Renal cortex interstitium (tissue), 15 donors: Measurements from ENCODE around the gene ANKDD1A. TPM values are rescaled to one million over a fixed set of nuclear protein-coding genes. Genes with fewer than 3 reads are reported as not detected.
A peak's percentile ranks its signal among the peaks of the same experiment; 100 is the strongest.

Source experiments
- DNase-seq, 11 donors: peaks; one replicate each; pipeline ENCODE4 v3.0.0-alpha.2; 2013; ENCODE audit warnings: low read depth in 9 of 11, low spot score in 4 of 11; ENCODE audit errors: extremely low read depth in 1 of 11
- long read RNA-seq, 16 experiments: transcript quantifications; one replicate each; lab custom pipeline, GENCODE V29; 2026
- polyA plus RNA-seq, 3 donors: library from polyadenylated mRNA; unstranded; fragments of 120-200 nt; gene quantifications; one replicate each; pipeline ENCODE4 v1.2.1, GENCODE V29; 2013; ENCODE audit not compliant: insufficient read length in 3 of 3

ANKDD1A gene
- 1 to 10 TPM; 5.3 to 8.5 (median 6.0) TPM for polyA plus RNA-seq
- long read RNA-seq, donor 1, partial matches to known transcripts, result 56 of 56 reads
- long read RNA-seq, donor 1, other reads (novel, unspliced or antisense), result 0 of 56 reads
- long read RNA-seq, donor 2, partial matches to known transcripts, result 15 of 43 reads
- long read RNA-seq, donor 2, other reads (novel, unspliced or antisense), result 28 of 43 reads
- long read RNA-seq, donor 3, partial matches to known transcripts, result 103 of 103 reads
- long read RNA-seq, donor 3, other reads (novel, unspliced or antisense), result 0 of 103 reads
- long read RNA-seq, donor 4, partial matches to known transcripts, result 168 of 183 reads
- long read RNA-seq, donor 4, other reads (novel, unspliced or antisense), result 15 of 183 reads
- long read RNA-seq, donor 5, result 0 reads
- long read RNA-seq, donor 6, partial matches to known transcripts, result 68 of 95 reads
- long read RNA-seq, donor 6, other reads (novel, unspliced or antisense), result 27 of 95 reads
- long read RNA-seq, donor 7, partial matches to known transcripts, result 81 of 88 reads
- long read RNA-seq, donor 7, other reads (novel, unspliced or antisense), result 6 of 88 reads
- long read RNA-seq, donor 8, result 0 reads
- long read RNA-seq, donor 9, partial matches to known transcripts, result 46 of 46 reads
- long read RNA-seq, donor 9, other reads (novel, unspliced or antisense), result 0 of 46 reads
- long read RNA-seq, donor 10, partial matches to known transcripts, result 57 of 57 reads
- long read RNA-seq, donor 10, other reads (novel, unspliced or antisense), result 0 of 57 reads
- long read RNA-seq, donor 11, partial matches to known transcripts, result 39 of 39 reads
- long read RNA-seq, donor 11, other reads (novel, unspliced or antisense), result 0 of 39 reads
- long read RNA-seq, donor 12, partial matches to known transcripts, result 44 of 44 reads
- long read RNA-seq, donor 12, other reads (novel, unspliced or antisense), result 0 of 44 reads
- long read RNA-seq, donor 13, result 0 reads
- long read RNA-seq, donor 14, partial matches to known transcripts, result 172 of 172 reads
- long read RNA-seq, donor 14, other reads (novel, unspliced or antisense), result 0 of 172 reads
- long read RNA-seq, donor 15, partial matches to known transcripts, result 27 of 27 reads
- long read RNA-seq, donor 15, other reads (novel, unspliced or antisense), result 0 of 27 reads
- long read RNA-seq, donor 16, partial matches to known transcripts, result 305 of 325 reads
- long read RNA-seq, donor 16, other reads (novel, unspliced or antisense), result 20 of 325 reads

- DNase-seq, result peak in 4 of 11 donors; percentile 41 to 66 (median 54)
Measured at GRCh38 chr15:64911311-64912186, at the start of gene ANKDD1A. Gene ANKDD1A, plus strand, starts transcription at chr15:64911902. Its CDS starts 29 bp downstream, at chr15:64911931.

- DNase-seq, result no peak
Measured at GRCh38 chr15:64861960-64862359, 49.7 kb upstream of the ANKDD1A start.

GRCh38 chr15:64862408-64862807 lies 49.3 kb upstream of the ANKDD1A start:
- no peak for DNase-seq

GRCh38 chr15:64864068-64864467 lies 47.6 kb upstream of the ANKDD1A start:
- DNase-seq, result no peak

- no peak for DNase-seq
Measured at GRCh38 chr15:64865126-64865997, 46.3 kb upstream of the ANKDD1A start.

GRCh38 chr15:64865998-64866520 lies 45.6 kb upstream of the ANKDD1A start:
- no peak for DNase-seq

- no peak for DNase-seq
Measured at GRCh38 chr15:64869501-64869900, 42.2 kb upstream of the ANKDD1A start.

GRCh38 chr15:64870353-64870752 lies 41.3 kb upstream of the ANKDD1A start:
- DNase-seq, result no peak

GRCh38 chr15:64875641-64876223 lies 36.0 kb upstream of the ANKDD1A start:
- DNase-seq, result no peak

- DNase-seq, result no peak
Measured at GRCh38 chr15:64877435-64877834, 34.3 kb upstream of the ANKDD1A start.

- no peak for DNase-seq
Measured at GRCh38 chr15:64878705-64879104, 33.0 kb upstream of the ANKDD1A start.

- no peak for DNase-seq
Measured at GRCh38 chr15:64883100-64883581, 28.6 kb upstream of the ANKDD1A start.

- no peak for DNase-seq
Measured at GRCh38 chr15:64883997-64884511, 27.6 kb upstream of the ANKDD1A start.

GRCh38 chr15:64884679-64885078 lies 27.0 kb upstream of the ANKDD1A start:
- no peak for DNase-seq

- no peak for DNase-seq
Measured at GRCh38 chr15:64888336-64888735, 23.4 kb upstream of the ANKDD1A start.

GRCh38 chr15:64891561-64891960 lies 20.1 kb upstream of the ANKDD1A start:
- no peak for DNase-seq
